Brain microvascular endothelial cell (primary cell): ENCODE results near the gene KLHL15.
A peak's percentile ranks its signal among the peaks of the same experiment; 100 is the strongest.

Experiments
- DNase-seq: peaks from one replicate; pipeline ENCODE4 v3.0.0-alpha.2; 2020
- H3K27ac ChIP-seq: fragments of 250-450 bp; sonication (Bioruptor Pico); 2 replicates; pipeline ENCODE4 v1.5.1; 2020; ENCODE audit warnings: mild to moderate bottlenecking, moderate library complexity
- H3K27me3 ChIP-seq: fragments of 250-450 bp; sonication (Bioruptor Pico); replicated peaks from 2 replicates; pipeline ENCODE4 v1.5.1; 2020; ENCODE audit warnings: mild to moderate bottlenecking
- H3K36me3 ChIP-seq: fragments of 250-450 bp; sonication (Bioruptor Pico); replicated peaks from 2 replicates; pipeline ENCODE4 v1.5.1; 2020; ENCODE audit warnings: mild to moderate bottlenecking
- H3K4me3 ChIP-seq: 2 replicates; pipeline ENCODE4 v1.5.1; 2011; ENCODE audit warnings: low read depth, mild to moderate bottlenecking, control low read depth, low read length, moderate library complexity
- CTCF ChIP-seq: IDR thresholded peaks from 2 replicates; pipeline ENCODE4 v1.5.1; 2011; ENCODE audit warnings: low read depth, mild to moderate bottlenecking, moderate library complexity, low read length, control low read depth, inconsistent platforms; ENCODE audit errors: missing control alignments
- in situ Hi-C: cut with HindIII; loops from 2 replicates; pipeline ENCODE4 v1.10.0; 2017; ENCODE audit warnings: low sequenced_read_pairs, low pct_ligation_motif_present

The KLHL15 gene

GRCh38 chrX:23964191-23964590 lies 62.8 kb downstream of the KLHL15 start:
- in situ Hi-C loops = no loop called here
- no peak for TF ChIP-seq CTCF
- H3K27ac ChIP-seq = no peak overlapping the region
- H3K36me3 ChIP-seq = no peaks in the 10 kb centered on the region
- H3K27me3 ChIP-seq = no peaks in the 10 kb centered on the region
- DNase-seq = no peak
- no peak overlapping the region for H3K4me3 ChIP-seq

DNA sequence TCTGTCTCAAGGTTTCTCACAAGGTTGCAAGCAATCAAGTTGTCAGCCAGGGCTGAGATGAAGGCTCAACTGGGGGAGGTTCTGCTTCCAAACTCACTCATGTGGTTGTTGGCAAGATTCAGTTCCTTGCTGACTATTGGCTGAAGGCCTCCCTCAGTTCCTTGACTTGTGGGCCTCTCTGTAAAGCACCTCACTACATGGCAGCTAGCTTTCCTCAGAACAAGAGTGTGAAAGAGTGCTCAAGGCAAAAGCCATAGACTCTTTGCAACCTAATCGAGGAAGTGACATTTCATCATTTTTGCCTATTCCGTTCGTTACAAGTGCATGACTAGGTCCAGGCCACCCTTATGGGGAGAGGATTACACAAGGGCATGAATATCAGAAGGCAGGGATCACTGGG lies 67.2 kb downstream of the KLHL15 start:
- no peaks in the 10 kb centered on the region for H3K27me3 ChIP-seq
- no peak overlapping the region for H3K27ac ChIP-seq
- TF ChIP-seq CTCF = no peak
- in situ Hi-C loops = no loop called here
- no peaks in the 10 kb centered on the region for H3K36me3 ChIP-seq
- DNase-seq = no peak
- H3K4me3 ChIP-seq = no peak overlapping the region

DNA sequence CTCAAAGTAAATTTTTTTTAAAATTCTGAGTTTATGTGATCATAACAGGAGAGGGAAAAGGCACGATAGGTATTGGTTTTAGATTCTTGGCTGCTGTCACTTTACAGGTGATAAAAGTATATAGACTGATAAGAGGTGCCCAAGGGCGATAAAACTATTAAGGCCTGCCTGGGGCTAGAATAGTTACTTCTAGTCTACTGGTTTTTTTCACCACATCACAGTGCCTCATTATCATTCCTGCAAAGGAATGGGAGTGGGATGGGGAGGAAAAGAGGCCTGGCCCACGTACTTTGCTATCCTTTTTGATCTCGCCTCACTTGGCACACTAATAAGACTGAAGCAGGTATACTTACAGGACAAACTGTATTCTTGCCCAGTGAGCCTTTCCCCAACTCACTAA lies 72.6 kb downstream of the KLHL15 start:
- TF ChIP-seq CTCF = no peak
- no peak for DNase-seq
- no peaks in the 10 kb centered on the region for H3K36me3 ChIP-seq
- no peak overlapping the region for H3K27ac ChIP-seq
- in situ Hi-C loops = no loop called here
- no peaks in the 10 kb centered on the region for H3K27me3 ChIP-seq
- H3K4me3 ChIP-seq = no peak overlapping the region

DNA sequence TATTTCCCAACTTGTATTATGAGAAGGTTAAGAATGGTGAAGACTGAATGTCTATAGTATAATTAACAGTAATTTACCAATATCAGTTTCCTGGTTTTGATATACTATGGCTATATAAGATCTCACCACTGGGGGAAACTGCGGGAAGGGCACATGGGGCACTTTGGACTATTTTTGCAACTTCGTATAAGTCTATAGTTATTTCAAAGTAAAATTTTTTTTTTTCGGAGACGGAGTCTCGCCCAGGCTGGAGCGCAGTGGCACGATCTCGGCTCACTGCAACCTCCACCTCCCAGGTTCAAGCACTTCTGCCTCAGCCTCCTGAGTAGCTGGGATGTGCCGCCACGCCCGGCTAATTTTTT lies 73.1 kb downstream of the KLHL15 start:
- in situ Hi-C loops = no loop called here
- DNase-seq = no peak
- Histone ChIP-seq H3K27me3 (no peaks in the 10 kb centered on the region), H3K27ac (no peak overlapping the region), H3K4me3 (no peak overlapping the region), H3K36me3 (no peaks in the 10 kb centered on the region)
- TF ChIP-seq CTCF = peak; percentile 24

GRCh38 chrX:23952984-23953907 lies 73.7 kb downstream of the KLHL15 start:
- in situ Hi-C loops = no loop called here
- Histone ChIP-seq H3K4me3 (no peak overlapping the region), H3K27me3 (no peaks in the 10 kb centered on the region), H3K27ac (no peak overlapping the region), H3K36me3 (no peaks in the 10 kb centered on the region)
- no peak for TF ChIP-seq CTCF
- DNase-seq = no peak

GRCh38 chrX:23952391-23952790 lies 74.6 kb downstream of the KLHL15 start:
- Histone ChIP-seq H3K36me3 (no peaks in the 10 kb centered on the region), H3K27ac (no peak overlapping the region), H3K4me3 (no peak overlapping the region), H3K27me3 (no peaks in the 10 kb centered on the region)
- TF ChIP-seq CTCF = no peak
- in situ Hi-C loops = no loop called here
- DNase-seq = no peak
